Endothelial cell of umbilical vein (primary cell): ENCODE measurements around the gene CPVL. TPM values are rescaled to one million over a fixed set of nuclear protein-coding genes. Genes with fewer than 3 reads are reported as not detected.

Source experiments
- BruUV-seq: library from RNA; stranded (reverse); fragments of 400-500 nt; replicated peaks from 2 replicates; lab custom pipeline; 2021; lab: Mats Ljungman, UMichigan
- CTCF ChIA-PET: fragments of 300-600, 350-600 bp; sonication (Branson Sonifier 250); formaldehyde crosslinking; loops from one replicate; lab custom pipeline; 2021; ENCODE audit warnings: antibody characterized with exemption, inconsistent platforms; lab: Charles Lee
- POLR2A ChIA-PET: fragments of 300-600, 350-600 bp; sonication (Branson Sonifier 250); formaldehyde crosslinking; loops from one replicate; lab custom pipeline; 2021; ENCODE audit warnings: antibody characterized with exemption, inconsistent platforms; lab: Charles Lee
- DNase-seq: peaks from one replicate; pipeline ENCODE4 v3.0.0-alpha.2; 2011; ENCODE audit warnings: low read depth, low spot score
- FAIRE-seq: peaks from 2 replicates; lab custom pipeline; 2011; peaks lifted over from hg19 to GRCh38; lab: Jason Lieb, UNC
- H2AFZ ChIP-seq: 2 replicates; pipeline ENCODE4 v1.6.0; 2012; ENCODE audit warnings: low read depth, low read length, control low read depth, inconsistent platforms
- H3K27ac ChIP-seq: 2 replicates; pipeline ENCODE4 v1.5.1; 2011; ENCODE audit warnings: low read depth, mild to moderate bottlenecking, control low read depth, low read length, moderate library complexity; ENCODE audit not compliant: insufficient read depth
- H3K27me3 ChIP-seq, 2 experiments: 2 replicates each; pipeline versions ENCODE4 v1.6.0 to v1.6.1; 2011; ENCODE audit warnings: low read length in 2 of 2, mixed read lengths in 1 of 2; ENCODE audit not compliant: control insufficient read depth in 2 of 2, insufficient read depth in 2 of 2
- H3K36me3 ChIP-seq, 2 experiments: 2 replicates in 1 of 2; 3 replicates in 1 of 2; pipeline ENCODE4 v1.5.1; 2011; ENCODE audit warnings: low read length in 2 of 2, mild to moderate bottlenecking in 1 of 2, moderate library complexity in 1 of 2; ENCODE audit not compliant: control insufficient read depth in 2 of 2, insufficient read depth in 2 of 2; ENCODE audit errors: extremely low read depth in 1 of 2
- H3K4me1 ChIP-seq: 3 replicates; pipeline ENCODE4 v1.5.1; 2011; ENCODE audit warnings: mild to moderate bottlenecking, low read length; ENCODE audit not compliant: control insufficient read depth, insufficient read depth; ENCODE audit errors: extremely low read depth
- H3K4me2 ChIP-seq: 2 replicates; pipeline ENCODE4 v1.6.1; 2011; ENCODE audit warnings: low read length, control low read depth, mixed read lengths; ENCODE audit not compliant: insufficient read depth
- H3K4me3 ChIP-seq, 3 experiments: fragments of 200-600 bp in 1 of 3; sonication (generic), shearing (Covaris generic) in 1 of 3; replicated peaks in 1 of 3; 2 replicates each; pipeline ENCODE4 v1.5.1; 2011 to 2016; ENCODE audit warnings: control low read depth in 3 of 3, low read length in 3 of 3, mild to moderate bottlenecking in 2 of 3, inconsistent platforms in 1 of 3, low read depth in 1 of 3, moderate library complexity in 1 of 3; ENCODE audit not compliant: insufficient read depth in 1 of 3
- H3K79me2 ChIP-seq: 2 replicates; pipeline ENCODE4 v1.6.0; 2012; ENCODE audit warnings: low read length, inconsistent platforms; ENCODE audit not compliant: control insufficient read depth, insufficient read depth
- H3K9ac ChIP-seq: replicated peaks from 2 replicates; pipeline ENCODE3; 2011; ENCODE audit warnings: low read length, control low read depth; ENCODE audit not compliant: insufficient read depth; ENCODE audit errors: extremely low read depth
- H3K9me1 ChIP-seq: replicated peaks from 3 replicates; pipeline ENCODE4 v1.6.0; 2011; ENCODE audit warnings: mild to moderate bottlenecking, low read length; ENCODE audit not compliant: control insufficient read depth, insufficient read depth; ENCODE audit errors: extremely low read depth
- H3K9me3 ChIP-seq: replicated peaks from 2 replicates; pipeline ENCODE4 v1.5.1; 2012; ENCODE audit warnings: low read length, inconsistent platforms; ENCODE audit not compliant: control insufficient read depth, insufficient read depth
- H4K20me1 ChIP-seq: replicated peaks from 2 replicates; pipeline ENCODE3; 2011; ENCODE audit warnings: mild to moderate bottlenecking, low read length; ENCODE audit not compliant: control insufficient read depth, insufficient read depth; ENCODE audit errors: extremely low read depth
- CTCF ChIP-seq, 2 donors: IDR thresholded peaks; 1 replicate in 1 of 2; 2 replicates in 1 of 2; pipeline ENCODE4 v1.5.1; 2011; ENCODE audit warnings: low read length in 2 of 2, mild to moderate bottlenecking in 2 of 2, moderate library complexity in 2 of 2, control low read depth in 1 of 2, inconsistent platforms in 1 of 2, low read depth in 1 of 2; ENCODE audit not compliant: insufficient read depth in 1 of 2; ENCODE audit errors: extremely low read depth in 1 of 2
- FOS ChIP-seq: IDR thresholded peaks from 2 replicates; pipeline ENCODE4 v1.6.1; 2011; ENCODE audit warnings: mild to moderate bottlenecking, low read length, moderate library complexity, borderline replicate concordance; ENCODE audit not compliant: insufficient read depth
- JUN ChIP-seq: IDR thresholded peaks from 2 replicates; pipeline ENCODE4 v1.6.1; 2011; ENCODE audit warnings: borderline replicate concordance, low read depth; ENCODE audit not compliant: insufficient read length, insufficient read depth
- MAX ChIP-seq: IDR thresholded peaks from 2 replicates; pipeline ENCODE4 v1.6.1; 2011; ENCODE audit not compliant: insufficient read depth, insufficient read length
- MYC ChIP-seq: IDR thresholded peaks from one replicate; pipeline ENCODE4 v1.6.1; 2011; ENCODE audit warnings: mild to moderate bottlenecking, low read depth, low read length
- POLR2A ChIP-seq: IDR thresholded peaks from 2 replicates; pipeline ENCODE4 v1.6.1; 2012; ENCODE audit warnings: low read depth, mild to moderate bottlenecking, control low read depth, low read length
- POLR2AphosphoS5 ChIP-seq: IDR thresholded peaks from 2 replicates; pipeline ENCODE4 v1.6.1; 2012; ENCODE audit warnings: low read depth, mild to moderate bottlenecking, control low read depth, low read length, moderate library complexity; ENCODE audit not compliant: insufficient read depth
- dilution Hi-C: fragments of 300-500 bp; cut with MboI; formaldehyde crosslinking; loops from one replicate; pipeline ENCODE4 v1.15.0; 2019; ENCODE audit warnings: low sequenced_read_pairs; ENCODE audit not compliant: extremely low pct_ligation_motif_present
- intact Hi-C: fragments of 100-400 bp; cut with micrococcal nuclease; formaldehyde crosslinking; loops from one replicate; pipeline ENCODE4 v1.10.0; 2022
- polyA plus RNA-seq, 4 experiments: library from polyadenylated mRNA; depleted of rRNA in 3 of 4; stranded (reverse) in 3 of 4; unstranded in 1 of 4; fragments of >200 nt; gene quantifications; 2 replicates each; pipeline versions ENCODE4 v1.2.1 to v1.2.3, GENCODE V29; 2011 to 2012; ENCODE audit warnings: missing spikeins in 1 of 4
- total RNA-seq: library from RNA; stranded (reverse); gene quantifications from 2 replicates; pipeline ENCODE4 v1.2.3, GENCODE V29; 2021

Gene CPVL
- total and polyA plus RNA-seq, 2 donors (not counting 3 experiments of a cell fraction or from before 2014, with no cell fraction given), result 0.14 TPM; not detected in 1

GRCh38 chr7:28961972-28962371, 184.4 kb downstream of the CPVL start:
- H3K4me2 ChIP-seq, result no peak overlapping the region
- H4K20me1 ChIP-seq, result no peaks in the 10 kb centered on the region
- H3K27me3 ChIP-seq, result peaks cover 15 to 31% of the 10 kb centered on the region in 2 experiments
- intact Hi-C loops, result no loop called here
- H3K27ac ChIP-seq, result no peak overlapping the region
- ChIA-PET POLR2A (no interaction called here), CTCF (interaction anchor here (2.2 to 16.1 kb wide), 3 partner anchors 39 to 145 kb away, joined by 6 to 518 read pairs (median 10); no protein-coding TSS in a partner anchor)
- H3K9ac ChIP-seq, result no peak overlapping the region
- H3K4me1 ChIP-seq, result peaks cover 5% of the 10 kb centered on the region
- no TSS peak for BruUV-seq
- DNase-seq (no peak), FAIRE-seq (no peak)
- no peak for TF ChIP-seq POLR2A
- no peak for TF ChIP-seq POLR2AphosphoS5
- TF ChIP-seq FOS, result no peak
- no peak for TF ChIP-seq JUN
- no peak for TF ChIP-seq MYC
- H2AFZ ChIP-seq, result no peak overlapping the region
- H3K9me3 ChIP-seq, result no peaks in the 10 kb centered on the region
- H3K79me2 ChIP-seq, result no peaks in the 10 kb centered on the region
- dilution Hi-C loops, result no loop called here
- H3K36me3 ChIP-seq, result no peaks in the 10 kb centered on the region
- no peaks in the 10 kb centered on the region for H3K9me1 ChIP-seq
- no peak overlapping the region for H3K4me3 ChIP-seq

- CTCF ChIA-PET, result interaction anchor here (1.2 to 16.1 kb wide), 5 partner anchors 22 to 146 kb away, joined by 3 to 518 read pairs (median 6); no protein-coding TSS in a partner anchor
- dilution Hi-C loops, result no loop called here
- H3K27me3 ChIP-seq, result peaks cover 16 to 29% of the 10 kb centered on the region in 2 experiments
Observed at GRCh38 chr7:28960071-28960840, 186.1 kb downstream of the CPVL start.

More at GRCh38 chr7:28960071-28960840, 186.1 kb downstream of the CPVL start:
- no peaks in the 10 kb centered on the region for H3K9me3 ChIP-seq
- no peak overlapping the region for H3K4me2 ChIP-seq
- H3K36me3 ChIP-seq, result no peaks in the 10 kb centered on the region
- no peaks in the 10 kb centered on the region for H4K20me1 ChIP-seq
- POLR2A ChIA-PET, result no interaction called here
- DNase-seq (no peak), FAIRE-seq (no peak)
- peaks cover 11% of the 10 kb centered on the region for H3K4me1 ChIP-seq
- BruUV-seq, result no TSS peak
- intact Hi-C loops, result no loop called here
- no peak overlapping the region for H2AFZ ChIP-seq
- no peak overlapping the region for H3K4me3 ChIP-seq
- H3K27ac ChIP-seq, result no peak overlapping the region
- H3K9ac ChIP-seq, result no peak overlapping the region
- TF ChIP-seq JUN (no peak), POLR2AphosphoS5 (no peak), FOS (no peak), MAX (no peak), CTCF (IDR thresholded peaks at IDR 0.05; ENCODE audit: extremely low read depth in 1 of 2, insufficient read depth in 1 of 2, low read depth in 1 of 2, low read length in 2 of 2) (no peak)
- H3K79me2 ChIP-seq, result no peaks in the 10 kb centered on the region
- H3K9me1 ChIP-seq, result no peaks in the 10 kb centered on the region
